ENCODE data around the gene POU2F3. TPM values are rescaled to one million over a fixed set of nuclear protein-coding genes. Genes with fewer than 3 reads are reported as not detected.

POU2F3 gene
- total RNA-seq, 1 donor from 2014 or later, result not detected

- H3K4me1 Mint-ChIP-seq, result no peaks in the 10 kb centered on the region
Observed at GRCh38 chr11:120261931-120262330, 22.0 kb downstream of the POU2F3 start.

GRCh38 chr11:120267319-120267718 is 27.4 kb downstream of the POU2F3 start:
- no peak overlapping the region for H3K27ac Mint-ChIP-seq
- H3K36me3 Mint-ChIP-seq, result no peaks in the 10 kb centered on the region
- Histone ChIP-seq H3F3A (ENCODE audit: low read depth) (no peaks in the 10 kb centered on the region), H3K27ac (no peak overlapping the region), H3K4me1 (peaks cover 8% of the 10 kb centered on the region), H2AFZ (replicated peaks) (no peak overlapping the region), H3K36me3 (no peaks in the 10 kb centered on the region), H3K9ac (no peak overlapping the region), H3K4me3 (no peak overlapping the region), H3K4me2 (no peak overlapping the region), H4K20me1 (ENCODE audit: low read depth) (no peaks in the 10 kb centered on the region), H3K79me2 (ENCODE audit: low read depth) (no peaks in the 10 kb centered on the region), H3K9me3 (ENCODE audit: low read depth) (no peaks in the 10 kb centered on the region), H3K27me3 (no peaks in the 10 kb centered on the region)
- no peak for DNase-seq (ENCODE audit: low spot score)
- no peak for TF ChIP-seq EZH2phosphoT487 (IDR thresholded peaks at IDR 0.05)
- no peak for TF ChIP-seq EZH2 (IDR thresholded peaks at IDR 0.05)
- no peak for TF ChIP-seq CTCF (IDR thresholded peaks at IDR 0.05)
- H3K27me3 Mint-ChIP-seq (ENCODE audit: insufficient read depth, low read depth), result peaks cover 4% of the 10 kb centered on the region
- H3K4me3 Mint-ChIP-seq, result no peak overlapping the region
- H3K4me1 Mint-ChIP-seq, result no peaks in the 10 kb centered on the region
- no peaks in the 10 kb centered on the region for H3K9me3 Mint-ChIP-seq

More at GRCh38 chr11:120261931-120262330, 22.0 kb downstream of the POU2F3 start:
- Histone ChIP-seq H3K9ac (no peak overlapping the region), H3K27ac (no peak overlapping the region), H3F3A (ENCODE audit: low read depth) (peaks cover 10% of the 10 kb centered on the region), H4K20me1 (ENCODE audit: low read depth) (no peaks in the 10 kb centered on the region), H3K4me3 (no peak overlapping the region), H3K79me2 (ENCODE audit: low read depth) (no peaks in the 10 kb centered on the region), H3K36me3 (no peaks in the 10 kb centered on the region), H3K4me2 (peak overlapping the region; percentile 8), H2AFZ (replicated peaks) (peak overlapping the region; percentile 73), H3K4me1 (peaks cover 19% of the 10 kb centered on the region), H3K27me3 (no peaks in the 10 kb centered on the region), H3K9me3 (ENCODE audit: low read depth) (no peaks in the 10 kb centered on the region)
- DNase-seq (ENCODE audit: low spot score), result peak; percentile 22
- TF ChIP-seq EZH2 (IDR thresholded peaks at IDR 0.05) (no peak), EZH2phosphoT487 (IDR thresholded peaks at IDR 0.05) (no peak), CTCF (IDR thresholded peaks at IDR 0.05) (no peak)
- H3K36me3 Mint-ChIP-seq, result no peaks in the 10 kb centered on the region
- no peak overlapping the region for H3K27ac Mint-ChIP-seq
- H3K9me3 Mint-ChIP-seq, result no peaks in the 10 kb centered on the region
- no peaks in the 10 kb centered on the region for H3K27me3 Mint-ChIP-seq (ENCODE audit: insufficient read depth, low read depth)
- H3K4me3 Mint-ChIP-seq, result no peak overlapping the region

- Mint-ChIP-seq H3K4me3 (no peak overlapping the region), H3K4me1 (no peaks in the 10 kb centered on the region)
- DNase-seq (ENCODE audit: low spot score), result no peak
Observed at GRCh38 chr11:120268686-120269085, 28.7 kb downstream of the POU2F3 start.

More at GRCh38 chr11:120268686-120269085, 28.7 kb downstream of the POU2F3 start:
- Histone ChIP-seq H3K36me3 (no peaks in the 10 kb centered on the region), H2AFZ (replicated peaks) (no peak overlapping the region), H3K9ac (no peak overlapping the region), H4K20me1 (ENCODE audit: low read depth) (no peaks in the 10 kb centered on the region), H3K27ac (no peak overlapping the region), H3F3A (ENCODE audit: low read depth) (no peaks in the 10 kb centered on the region), H3K4me1 (peaks cover 8% of the 10 kb centered on the region), H3K9me3 (ENCODE audit: low read depth) (no peaks in the 10 kb centered on the region), H3K4me3 (no peak overlapping the region), H3K4me2 (no peak overlapping the region), H3K27me3 (no peaks in the 10 kb centered on the region), H3K79me2 (ENCODE audit: low read depth) (no peaks in the 10 kb centered on the region)
- Mint-ChIP-seq H3K36me3 (no peaks in the 10 kb centered on the region), H3K27me3 (ENCODE audit: insufficient read depth, low read depth) (peaks cover 4% of the 10 kb centered on the region), H3K9me3 (no peaks in the 10 kb centered on the region), H3K27ac (no peak overlapping the region)
- TF ChIP-seq CTCF (IDR thresholded peaks at IDR 0.05) (no peak), EZH2phosphoT487 (IDR thresholded peaks at IDR 0.05) (no peak), EZH2 (IDR thresholded peaks at IDR 0.05) (no peak)
